Suprapubic skin (tissue), 4 donors: Measurements from ENCODE around the gene SNAPC5.

Source experiments
- POLR2A ChIP-seq, 2 donors: fragments of 450-650 bp; IDR thresholded peaks; one replicate each; pipeline ENCODE4 v1.6.1; 2017; ENCODE audit warnings: antibody characterized with exemption in 2 of 2, mild to moderate bottlenecking in 2 of 2, moderate library complexity in 2 of 2
- POLR2AphosphoS5 ChIP-seq, 3 donors: sonication (generic); formaldehyde crosslinking; IDR thresholded peaks; one replicate each; pipeline ENCODE4 v1.6.1; 2017; ENCODE audit warnings: antibody characterized with exemption in 3 of 3
- TF ChIP-seq, protein P1 (sequence below), 2 donors: fragments of 200-600 bp in 1 of 2; fragments of 450-650 bp in 1 of 2; sonication (generic) in 1 of 2; IDR thresholded peaks; one replicate each; pipeline ENCODE4 v1.5.1; 2016 to 2019; ENCODE audit warnings: antibody characterized with exemption in 2 of 2, mild to moderate bottlenecking in 1 of 2, moderate library complexity in 1 of 2

DNA sequence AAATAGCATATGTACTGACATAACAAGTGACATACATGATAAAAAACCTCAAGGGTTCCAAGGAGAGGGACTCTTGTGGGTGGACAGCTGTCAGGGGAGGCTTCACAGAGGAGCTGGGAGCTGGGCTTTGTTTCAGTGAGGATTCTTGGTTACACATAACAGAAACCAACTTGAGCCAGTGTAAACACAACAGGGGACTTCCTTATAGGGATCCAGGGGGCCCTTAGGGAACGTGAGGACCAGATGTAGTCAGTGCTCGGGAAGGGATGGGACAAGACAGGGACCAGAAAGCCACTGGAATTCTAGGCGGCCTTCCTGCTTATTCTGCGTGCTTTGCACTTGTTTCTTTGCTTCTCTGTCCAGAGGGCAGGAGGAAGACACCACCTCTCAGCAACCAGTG is 34.9 kb downstream of the SNAPC5 start:
- TF ChIP-seq, protein P1, sequence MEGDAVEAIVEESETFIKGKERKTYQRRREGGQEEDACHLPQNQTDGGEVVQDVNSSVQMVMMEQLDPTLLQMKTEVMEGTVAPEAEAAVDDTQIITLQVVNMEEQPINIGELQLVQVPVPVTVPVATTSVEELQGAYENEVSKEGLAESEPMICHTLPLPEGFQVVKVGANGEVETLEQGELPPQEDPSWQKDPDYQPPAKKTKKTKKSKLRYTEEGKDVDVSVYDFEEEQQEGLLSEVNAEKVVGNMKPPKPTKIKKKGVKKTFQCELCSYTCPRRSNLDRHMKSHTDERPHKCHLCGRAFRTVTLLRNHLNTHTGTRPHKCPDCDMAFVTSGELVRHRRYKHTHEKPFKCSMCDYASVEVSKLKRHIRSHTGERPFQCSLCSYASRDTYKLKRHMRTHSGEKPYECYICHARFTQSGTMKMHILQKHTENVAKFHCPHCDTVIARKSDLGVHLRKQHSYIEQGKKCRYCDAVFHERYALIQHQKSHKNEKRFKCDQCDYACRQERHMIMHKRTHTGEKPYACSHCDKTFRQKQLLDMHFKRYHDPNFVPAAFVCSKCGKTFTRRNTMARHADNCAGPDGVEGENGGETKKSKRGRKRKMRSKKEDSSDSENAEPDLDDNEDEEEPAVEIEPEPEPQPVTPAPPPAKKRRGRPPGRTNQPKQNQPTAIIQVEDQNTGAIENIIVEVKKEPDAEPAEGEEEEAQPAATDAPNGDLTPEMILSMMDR (IDR thresholded peaks at IDR 0.05) = no peak
- no peak for TF ChIP-seq POLR2A (IDR thresholded peaks at IDR 0.05)
- TF ChIP-seq POLR2AphosphoS5 (IDR thresholded peaks at IDR 0.05) = no peak
